ENCODE measurements around the gene U2AF2. TPM values are rescaled to one million over a fixed set of nuclear protein-coding genes. Genes with fewer than 3 reads are reported as not detected.

Gene U2AF2
- total and polyA plus RNA-seq, 11 donors = 39.9 to 104 (median 72.7) TPM

GRCh38 chr19:55621205-55621672, 33.6 kb upstream of the U2AF2 start:
- TF ChIP-seq POLR2A (IDR thresholded peaks at IDR 0.05) = no peak
- TF ChIP-seq CTCF (IDR thresholded peaks at IDR 0.05) = no peak
- intact Hi-C loops (cut with DNase I) = loop anchor here in 1 of 10 donors (5.0 kb wide), 1 partner anchor 104 kb away; no protein-coding TSS in a partner anchor
- Histone ChIP-seq H3K36me3 (peaks cover 0 to 37% (median 22%) of the 10 kb centered on the region in 9 donors), H3K9me3 (no peaks in the 10 kb centered on the region), H3K4me3 (no peak overlapping the region), H3K27me3 (no peaks in the 10 kb centered on the region), H3K4me1 (peaks cover 0 to 54% (median 11%) of the 10 kb centered on the region in 12 donors), H3K27ac (no peak overlapping the region)
- 74 to 85% (median 84%) methylated on average over 5 to 9 of the region's 9 CpGs for WGBS, 4 donors
- ATAC-seq (no peak), DNase-seq (no peak)

- peaks cover 0 to 32% (median 17%) of the 10 kb centered on the region in 9 donors for H3K36me3 ChIP-seq
- intact Hi-C loops (cut with DNase I) = loop anchor here in 2 of 10 donors (2.0 to 5.0 kb wide), 2 partner anchors 15 to 104 kb away; no protein-coding TSS in a partner anchor
- ATAC-seq = no peak
- H3K4me1 ChIP-seq = peaks cover 0 to 54% (median 11%) of the 10 kb centered on the region in 12 donors
- peak in 2 of 5 donors; percentile 40 to 67 for DNase-seq
- no peak overlapping the region for H3K27ac ChIP-seq
- TF ChIP-seq CTCF (IDR thresholded peaks at IDR 0.05) (no peak), POLR2A (IDR thresholded peaks at IDR 0.05) (no peak)
- H3K27me3 ChIP-seq = no peaks in the 10 kb centered on the region
- H3K9me3 ChIP-seq = no peaks in the 10 kb centered on the region
- no peak overlapping the region for H3K4me3 ChIP-seq
- 95 to 97% (median 96%) methylated on average over 48 to 55 of the region's 55 CpGs for WGBS, 4 donors
These were observed 33.1 kb upstream of the U2AF2 start for GRCh38 chr19:55621673-55622231.

DNA sequence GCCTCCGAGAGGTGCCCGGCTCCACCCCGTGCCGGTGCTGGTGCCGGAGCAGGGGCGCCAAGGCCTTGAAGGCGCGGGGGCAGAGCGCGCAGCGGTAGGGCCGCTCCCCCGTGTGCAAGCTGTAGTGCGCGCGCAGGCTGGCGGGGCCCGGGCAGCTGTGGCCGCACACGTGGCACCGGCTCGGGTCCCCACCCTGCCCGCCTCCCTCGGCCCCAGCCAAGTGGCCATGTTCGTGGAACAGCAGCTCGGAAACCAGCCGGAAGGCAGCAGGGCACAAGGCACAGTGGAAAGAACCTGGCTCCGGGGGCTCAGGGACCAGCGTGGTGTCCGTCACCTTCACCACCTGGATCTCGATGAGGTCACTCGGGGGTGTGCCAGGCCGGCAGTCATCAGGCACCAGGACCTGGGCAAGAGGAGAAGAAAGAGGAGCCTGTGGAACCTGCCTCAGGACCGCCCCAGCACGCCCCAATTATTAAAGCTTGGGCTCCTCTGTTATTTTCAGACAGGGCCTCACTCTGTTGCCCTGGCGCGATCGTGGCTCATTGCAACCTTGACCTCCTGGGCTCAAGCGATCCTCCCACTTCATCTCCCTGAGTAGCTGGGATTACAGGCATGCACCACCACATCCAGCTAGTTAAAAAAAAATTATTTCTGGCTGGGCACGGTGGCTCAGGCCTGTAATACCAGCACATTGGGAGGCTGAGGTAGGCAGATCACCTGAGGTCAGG, 32.4 kb upstream of the U2AF2 start:
- TF ChIP-seq CTCF (IDR thresholded peaks at IDR 0.05) = no peak
- TF ChIP-seq POLR2A (IDR thresholded peaks at IDR 0.05) = no peak
- peak in 1 of 5 donors; percentile 61 for DNase-seq
- Histone ChIP-seq H3K27me3 (no peaks in the 10 kb centered on the region), H3K4me1 (peaks cover 0 to 54% (median 11%) of the 10 kb centered on the region in 12 donors), H3K9me3 (no peaks in the 10 kb centered on the region), H3K4me3 (no peak overlapping the region), H3K27ac (peak overlapping the region in 3 of 12 donors; percentile 27 to 96 (median 78)), H3K36me3 (peaks cover 0 to 27% (median 12%) of the 10 kb centered on the region in 9 donors)
- peak in 1 of 4 donors; percentile 2 for ATAC-seq
- WGBS, 4 donors = 92 to 93% (median 92%) methylated on average over 37 to 40 of the region's 40 CpGs
- intact Hi-C loops (cut with DNase I) = loop anchor here in 2 of 10 donors (2.0 to 5.0 kb wide), 2 partner anchors 16 to 105 kb away; no protein-coding TSS in a partner anchor

DNA sequence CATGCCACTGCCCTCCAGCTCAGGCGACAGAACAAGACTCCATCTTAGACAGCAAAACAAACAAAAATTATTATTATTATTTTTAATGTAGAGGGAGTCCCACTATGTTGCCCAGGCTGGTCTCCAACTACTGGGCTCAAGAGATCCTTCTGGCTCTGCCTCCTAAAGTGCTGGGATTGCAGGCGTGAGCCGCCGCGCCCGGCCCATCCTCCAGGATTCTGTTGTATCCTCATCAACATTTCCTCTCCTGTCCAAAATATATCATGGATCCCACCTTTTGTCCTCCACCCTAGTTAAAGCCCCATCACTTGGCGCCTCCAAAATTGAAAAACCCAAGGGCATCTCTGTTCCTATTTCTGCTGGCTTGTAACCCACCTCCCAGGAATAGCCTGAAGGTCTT, 31.7 kb upstream of the U2AF2 start:
- Histone ChIP-seq H3K36me3 (peaks cover 0 to 20% (median 5%) of the 10 kb centered on the region in 9 donors), H3K27ac (peak overlapping the region in 11 of 12 donors; percentile 27 to 96 (median 91)), H3K4me1 (peaks cover 0 to 54% (median 11%) of the 10 kb centered on the region in 12 donors), H3K27me3 (no peaks in the 10 kb centered on the region), H3K4me3 (peak overlapping the region in 1 of 12 donors; percentile 64), H3K9me3 (no peaks in the 10 kb centered on the region)
- intact Hi-C loops (cut with DNase I) = loop anchor here in 2 of 10 donors (2.0 to 5.0 kb wide), 2 partner anchors 16 to 106 kb away; no protein-coding TSS in a partner anchor
- TF ChIP-seq CTCF (IDR thresholded peaks at IDR 0.05) (no peak), POLR2A (IDR thresholded peaks at IDR 0.05) (no peak)
- 94 to 99% (median 95%) methylated on average over 7 of the region's 7 CpGs for WGBS, 4 donors
- DNase-seq (no peak), ATAC-seq (no peak)

Data from heart left ventricle (tissue), 16 donors.